ENCODE measurements around the gene ATG13.

DNA sequence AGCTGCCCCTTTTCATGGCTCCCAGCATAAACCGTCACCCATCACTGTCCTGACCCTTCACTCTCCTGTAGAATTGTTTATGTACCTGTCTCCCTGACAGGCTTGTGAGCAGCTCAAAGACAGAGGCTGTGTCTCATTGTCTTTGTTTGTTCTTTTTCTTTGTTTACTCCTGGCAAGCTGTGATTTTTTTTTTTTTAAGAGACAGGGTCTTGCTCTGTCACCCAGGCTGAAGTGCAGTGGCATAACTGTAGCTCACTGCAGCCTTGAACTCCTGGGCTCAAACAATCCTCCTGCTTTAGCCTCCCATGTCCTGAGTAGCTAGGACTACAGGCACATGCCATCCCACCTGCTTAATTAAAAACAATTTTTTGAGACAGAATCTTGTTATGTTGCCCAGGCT, 73.3 kb downstream of the ATG13 start:
- TF ChIP-seq, protein P1, sequence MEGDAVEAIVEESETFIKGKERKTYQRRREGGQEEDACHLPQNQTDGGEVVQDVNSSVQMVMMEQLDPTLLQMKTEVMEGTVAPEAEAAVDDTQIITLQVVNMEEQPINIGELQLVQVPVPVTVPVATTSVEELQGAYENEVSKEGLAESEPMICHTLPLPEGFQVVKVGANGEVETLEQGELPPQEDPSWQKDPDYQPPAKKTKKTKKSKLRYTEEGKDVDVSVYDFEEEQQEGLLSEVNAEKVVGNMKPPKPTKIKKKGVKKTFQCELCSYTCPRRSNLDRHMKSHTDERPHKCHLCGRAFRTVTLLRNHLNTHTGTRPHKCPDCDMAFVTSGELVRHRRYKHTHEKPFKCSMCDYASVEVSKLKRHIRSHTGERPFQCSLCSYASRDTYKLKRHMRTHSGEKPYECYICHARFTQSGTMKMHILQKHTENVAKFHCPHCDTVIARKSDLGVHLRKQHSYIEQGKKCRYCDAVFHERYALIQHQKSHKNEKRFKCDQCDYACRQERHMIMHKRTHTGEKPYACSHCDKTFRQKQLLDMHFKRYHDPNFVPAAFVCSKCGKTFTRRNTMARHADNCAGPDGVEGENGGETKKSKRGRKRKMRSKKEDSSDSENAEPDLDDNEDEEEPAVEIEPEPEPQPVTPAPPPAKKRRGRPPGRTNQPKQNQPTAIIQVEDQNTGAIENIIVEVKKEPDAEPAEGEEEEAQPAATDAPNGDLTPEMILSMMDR (IDR thresholded peaks at IDR 0.05; ENCODE audit: low read depth, low read length), result no peak
- no peak for TF ChIP-seq EZH2phosphoT487 (IDR thresholded peaks at IDR 0.05; ENCODE audit: low read depth)

All from OCI-LY3 (cell line).